GM23338 (cell line): ENCODE measurements around the gene ACSBG1. TPM values are rescaled to one million over a fixed set of nuclear protein-coding genes. Genes with fewer than 3 reads are reported as not detected.

Source experiments
- ATAC-seq: fragments of 200-7000 bp; cut with Tn5 transposase; 3 replicates; pipeline ENCODE4 v1.9.1; 2020
- DNase-seq: peaks from one replicate; pipeline ENCODE4 v3.0.0-alpha.2; 2015; ENCODE audit warnings: low spot score
- H2AFZ ChIP-seq: fragments of 200-600 bp; sonication (generic); 2 replicates; pipeline ENCODE4 v1.8.0; 2016; ENCODE audit warnings: antibody characterized with exemption, mild to moderate bottlenecking, moderate library complexity
- H3F3A ChIP-seq: fragments of 200-600 bp; sonication (generic); replicated peaks from 2 replicates; pipeline ENCODE4 v1.8.0; 2017; ENCODE audit warnings: antibody characterized with exemption, mixed run types, low read depth
- H3K27ac ChIP-seq: fragments of 200-600 bp; sonication (generic); 2 replicates; pipeline ENCODE4 v1.6.1; 2016; ENCODE audit warnings: low read depth
- H3K27me3 ChIP-seq: fragments of 200-600 bp; sonication (generic); 2 replicates; pipeline ENCODE4 v1.8.0; 2016; ENCODE audit warnings: mild to moderate bottlenecking, mixed run types, moderate library complexity; ENCODE audit not compliant: insufficient read depth
- H3K36me3 ChIP-seq: fragments of 200-600 bp; sonication (generic); 2 replicates; pipeline ENCODE4 v1.8.0; 2016; ENCODE audit warnings: mild to moderate bottlenecking; ENCODE audit not compliant: insufficient read depth
- H3K4me1 ChIP-seq: fragments of 200-600 bp; sonication (generic); 2 replicates; pipeline ENCODE4 v1.8.0; 2016; ENCODE audit warnings: mild to moderate bottlenecking, moderate library complexity; ENCODE audit not compliant: insufficient read depth
- H3K4me2 ChIP-seq: fragments of 200-600 bp; sonication (generic); 2 replicates; pipeline ENCODE4 v1.7.1; 2017; ENCODE audit warnings: mixed run types
- H3K4me3 ChIP-seq: fragments of 200-600 bp; sonication (generic); 2 replicates; pipeline ENCODE4 v1.6.1; 2016; ENCODE audit warnings: mixed run types
- H3K79me2 ChIP-seq: fragments of 200-600 bp; sonication (generic); replicated peaks from 2 replicates; pipeline ENCODE4 v1.8.0; 2017; ENCODE audit warnings: mild to moderate bottlenecking; ENCODE audit not compliant: insufficient read depth
- H3K9me2 ChIP-seq: fragments of 200-600 bp; sonication (generic); 2 replicates; pipeline ENCODE4 v1.8.0; 2017; ENCODE audit not compliant: insufficient read depth
- H4K20me1 ChIP-seq: fragments of 200-600 bp; sonication (generic); replicated peaks from 2 replicates; pipeline ENCODE4 v1.8.0; 2017; ENCODE audit warnings: mild to moderate bottlenecking; ENCODE audit not compliant: insufficient read depth
- H3K27ac Mint-ChIP-seq: 2 replicates; pipeline ENCODE4 v1.8.0; 2020; ENCODE audit warnings: inconsistent platforms, mild to moderate bottlenecking, moderate library complexity, mixed read lengths
- H3K27me3 Mint-ChIP-seq: 3 replicates; pipeline ENCODE4 v1.8.0; 2022; ENCODE audit warnings: low read depth, mild to moderate bottlenecking, moderate library complexity, mixed read lengths, inconsistent platforms; ENCODE audit not compliant: insufficient read depth, poor library complexity
- H3K36me3 Mint-ChIP-seq: 3 replicates; pipeline ENCODE4 v1.8.0; 2021; ENCODE audit warnings: low read depth, mild to moderate bottlenecking, inconsistent platforms, moderate library complexity, mixed read lengths
- H3K4me1 Mint-ChIP-seq: 3 replicates; pipeline ENCODE4 v1.8.0; 2020; ENCODE audit warnings: mild to moderate bottlenecking, inconsistent platforms, mixed read lengths
- H3K4me3 Mint-ChIP-seq: 3 replicates; pipeline ENCODE4 v1.8.0; 2021; ENCODE audit warnings: moderate library complexity, mild to moderate bottlenecking, inconsistent platforms, mixed read lengths
- H3K9me3 Mint-ChIP-seq: 3 replicates; pipeline ENCODE4 v1.8.0; 2020; ENCODE audit warnings: moderate library complexity, mild to moderate bottlenecking, inconsistent platforms, mixed read lengths
- CREB1 ChIP-seq: fragments of 250-450 bp; sonication (Bioruptor Pico); IDR thresholded peaks from 2 replicates; pipeline ENCODE4 v1.5.0; 2020; ENCODE audit warnings: low read depth, mild to moderate bottlenecking, moderate library complexity
- CTCF ChIP-seq, 2 experiments: fragments of 200-600 bp in 1 of 2; sonication (generic) in 1 of 2; conservative IDR thresholded peaks; 2 replicates each; pipeline versions ENCODE4 v1.5.1 to v1.6.1; 2016 to 2017; ENCODE audit warnings: antibody characterized with exemption in 2 of 2, low read depth in 2 of 2, mild to moderate bottlenecking in 2 of 2, moderate library complexity in 1 of 2
- EZH2 ChIP-seq: fragments of 200-600 bp; sonication (generic); IDR thresholded peaks from one replicate; pipeline ENCODE4 v1.8.0; 2017; ENCODE audit warnings: antibody characterized with exemption, mild to moderate bottlenecking, low read depth; ENCODE audit not compliant: unreplicated experiment
- EZH2phosphoT487 ChIP-seq: fragments of 200-600 bp; sonication (generic); IDR thresholded peaks from one replicate; pipeline ENCODE4 v1.8.1; 2018; ENCODE audit warnings: antibody characterized with exemption; ENCODE audit not compliant: unreplicated experiment
- JUNB ChIP-seq: IDR thresholded peaks from one replicate; pipeline ENCODE4 v1.6.1; 2016; ENCODE audit warnings: antibody characterized with exemption; ENCODE audit not compliant: unreplicated experiment
- NANOG ChIP-seq: IDR thresholded peaks from 2 replicates; pipeline ENCODE4 v1.6.1; 2016; ENCODE audit warnings: antibody characterized with exemption, borderline replicate concordance
- POLR2AphosphoS5 ChIP-seq: IDR thresholded peaks from 2 replicates; pipeline ENCODE4 v1.6.1; 2016; ENCODE audit warnings: antibody characterized with exemption, low read depth
- STAT1 ChIP-seq: IDR thresholded peaks from one replicate; pipeline ENCODE4 v1.6.1; 2016; ENCODE audit warnings: antibody characterized with exemption; ENCODE audit not compliant: unreplicated experiment
- ZNF114 ChIP-seq: fragments of 250-450 bp; sonication (Bioruptor Pico); IDR thresholded peaks from 2 replicates; pipeline ENCODE4 v1.5.0; 2020; ENCODE audit warnings: mild to moderate bottlenecking, moderate library complexity
- ZNF331 ChIP-seq: fragments of 250-450 bp; sonication (Bioruptor Pico); IDR thresholded peaks from 2 replicates; pipeline ENCODE4 v1.5.0; 2020; ENCODE audit warnings: low read depth, mild to moderate bottlenecking, moderate library complexity
- ZNF462 ChIP-seq: fragments of 250-450 bp; sonication (Bioruptor Pico); IDR thresholded peaks from 2 replicates; pipeline ENCODE4 v1.5.0; 2020; ENCODE audit warnings: mild to moderate bottlenecking, moderate library complexity
- polyA plus RNA-seq: library from polyadenylated mRNA; unstranded; fragments of >200 nt; fragmentation: Nextera tagmentation; extraction: Ambion mirVana; gene quantifications from 2 replicates; pipeline ENCODE4 v1.2.1, GENCODE V29; 2016
- total RNA-seq: library from RNA; depleted of rRNA; stranded (reverse); fragments of >200 nt; shearing (Covaris generic); gene quantifications from 2 replicates; pipeline ENCODE4 v1.2.3, GENCODE V29; 2014
- TF ChIP-seq, protein P1 (sequence below): IDR thresholded peaks from one replicate; pipeline ENCODE4 v1.6.1; 2018; ENCODE audit warnings: antibody characterized with exemption; ENCODE audit not compliant: unreplicated experiment
- TF ChIP-seq, protein P2 (sequence below): IDR thresholded peaks from 2 replicates; pipeline ENCODE4 v1.6.1; 2016; ENCODE audit warnings: antibody characterized with exemption

ACSBG1 gene
- total and polyA plus RNA-seq, 2 experiments from 2014 or later: 1.9 to 10.0 TPM

DNA sequence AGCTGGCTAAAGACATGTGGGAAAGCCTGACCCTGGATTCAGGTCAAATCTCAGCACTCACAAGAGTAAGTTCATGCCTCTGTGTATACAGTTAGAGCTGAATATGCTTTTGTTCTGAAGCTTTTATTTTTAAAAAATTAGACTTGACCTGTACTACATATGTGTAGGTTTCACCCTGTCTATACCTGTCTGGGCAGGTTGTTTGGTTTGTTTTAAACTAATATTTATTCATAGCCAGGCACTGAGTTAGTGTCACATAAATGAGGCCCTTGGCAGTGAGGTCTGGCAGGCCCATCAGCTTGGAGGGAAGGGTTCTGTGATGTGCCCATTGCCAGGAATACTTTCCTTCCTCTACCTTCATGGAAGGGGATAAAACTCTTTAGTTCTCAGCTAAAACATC lies 31.9 kb upstream of the ACSBG1 start:
- Mint-ChIP-seq H3K36me3 (no peaks in the 10 kb centered on the region), H3K27ac (no peak overlapping the region), H3K9me3 (no peaks in the 10 kb centered on the region), H3K4me3 (no peak overlapping the region), H3K27me3 (peaks cover 19% of the 10 kb centered on the region), H3K4me1 (no peaks in the 10 kb centered on the region)
- TF ChIP-seq CTCF (conservative IDR thresholded peaks at IDR 0.05; ENCODE audit: low read depth in 2 of 2) (no peak), EZH2 (no peak), POLR2AphosphoS5 (no peak), CREB1 (CRISPR knock-in tag) (no peak), STAT1 (no peak), EZH2phosphoT487 (no peak), ZNF114 (no peak), ZNF331 (CRISPR knock-in tag) (no peak), ZNF462 (CRISPR knock-in tag) (no peak), JUNB (no peak), NANOG (no peak)
- TF ChIP-seq, protein P1, sequence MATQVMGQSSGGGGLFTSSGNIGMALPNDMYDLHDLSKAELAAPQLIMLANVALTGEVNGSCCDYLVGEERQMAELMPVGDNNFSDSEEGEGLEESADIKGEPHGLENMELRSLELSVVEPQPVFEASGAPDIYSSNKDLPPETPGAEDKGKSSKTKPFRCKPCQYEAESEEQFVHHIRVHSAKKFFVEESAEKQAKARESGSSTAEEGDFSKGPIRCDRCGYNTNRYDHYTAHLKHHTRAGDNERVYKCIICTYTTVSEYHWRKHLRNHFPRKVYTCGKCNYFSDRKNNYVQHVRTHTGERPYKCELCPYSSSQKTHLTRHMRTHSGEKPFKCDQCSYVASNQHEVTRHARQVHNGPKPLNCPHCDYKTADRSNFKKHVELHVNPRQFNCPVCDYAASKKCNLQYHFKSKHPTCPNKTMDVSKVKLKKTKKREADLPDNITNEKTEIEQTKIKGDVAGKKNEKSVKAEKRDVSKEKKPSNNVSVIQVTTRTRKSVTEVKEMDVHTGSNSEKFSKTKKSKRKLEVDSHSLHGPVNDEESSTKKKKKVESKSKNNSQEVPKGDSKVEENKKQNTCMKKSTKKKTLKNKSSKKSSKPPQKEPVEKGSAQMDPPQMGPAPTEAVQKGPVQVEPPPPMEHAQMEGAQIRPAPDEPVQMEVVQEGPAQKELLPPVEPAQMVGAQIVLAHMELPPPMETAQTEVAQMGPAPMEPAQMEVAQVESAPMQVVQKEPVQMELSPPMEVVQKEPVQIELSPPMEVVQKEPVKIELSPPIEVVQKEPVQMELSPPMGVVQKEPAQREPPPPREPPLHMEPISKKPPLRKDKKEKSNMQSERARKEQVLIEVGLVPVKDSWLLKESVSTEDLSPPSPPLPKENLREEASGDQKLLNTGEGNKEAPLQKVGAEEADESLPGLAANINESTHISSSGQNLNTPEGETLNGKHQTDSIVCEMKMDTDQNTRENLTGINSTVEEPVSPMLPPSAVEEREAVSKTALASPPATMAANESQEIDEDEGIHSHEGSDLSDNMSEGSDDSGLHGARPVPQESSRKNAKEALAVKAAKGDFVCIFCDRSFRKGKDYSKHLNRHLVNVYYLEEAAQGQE: no peak
- TF ChIP-seq, protein P2, sequence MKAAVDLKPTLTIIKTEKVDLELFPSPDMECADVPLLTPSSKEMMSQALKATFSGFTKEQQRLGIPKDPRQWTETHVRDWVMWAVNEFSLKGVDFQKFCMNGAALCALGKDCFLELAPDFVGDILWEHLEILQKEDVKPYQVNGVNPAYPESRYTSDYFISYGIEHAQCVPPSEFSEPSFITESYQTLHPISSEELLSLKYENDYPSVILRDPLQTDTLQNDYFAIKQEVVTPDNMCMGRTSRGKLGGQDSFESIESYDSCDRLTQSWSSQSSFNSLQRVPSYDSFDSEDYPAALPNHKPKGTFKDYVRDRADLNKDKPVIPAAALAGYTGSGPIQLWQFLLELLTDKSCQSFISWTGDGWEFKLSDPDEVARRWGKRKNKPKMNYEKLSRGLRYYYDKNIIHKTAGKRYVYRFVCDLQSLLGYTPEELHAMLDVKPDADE: no peak
- ATAC-seq (no peak), DNase-seq (no peak)
- Histone ChIP-seq H3K4me3 (no peak overlapping the region), H3K4me2 (no peak overlapping the region), H3K79me2 (no peaks in the 10 kb centered on the region), H4K20me1 (no peaks in the 10 kb centered on the region), H3K36me3 (no peaks in the 10 kb centered on the region), H3K4me1 (no peaks in the 10 kb centered on the region), H3K27me3 (peaks cover 26% of the 10 kb centered on the region), H3K9me2 (no peaks in the 10 kb centered on the region), H2AFZ (no peak overlapping the region), H3F3A (peaks cover 8% of the 10 kb centered on the region; the same call in 1 of the 2 replicates), H3K27ac (no peak overlapping the region)
